Caco-2 (cell line): ENCODE measurements around the gene NADK2. TPM values are rescaled to one million over a fixed set of nuclear protein-coding genes. Genes with fewer than 3 reads are reported as not detected.

Source experiments
- BruUV-seq: library from RNA; stranded (reverse); fragments of 400-500 nt; replicated peaks from 2 replicates; lab custom pipeline; 2021; lab: Mats Ljungman, UMichigan
- CTCF ChIA-PET: fragments of 300-600 bp; sonication (Branson Sonifier 250); formaldehyde crosslinking; loops from one replicate; lab custom pipeline; 2022; ENCODE audit warnings: antibody characterized with exemption; lab: Charles Lee
- POLR2A ChIA-PET: fragments of 300-600 bp; sonication (Branson Sonifier 250); formaldehyde crosslinking; loops from one replicate; lab custom pipeline; 2022; ENCODE audit warnings: antibody characterized with exemption; lab: Charles Lee
- DNase-seq, 2 experiments: peaks; one replicate each; pipeline versions ENCODE4 v3.0.0 to v3.0.0-alpha.2; 2020 to 2022
- H3K27me3 ChIP-seq: replicated peaks from 2 replicates; pipeline ENCODE4 v1.6.0; 2011; ENCODE audit warnings: low read length; ENCODE audit not compliant: control insufficient read depth, insufficient read depth
- H3K36me3 ChIP-seq: 2 replicates; pipeline ENCODE4 v1.5.1; 2011; ENCODE audit warnings: low read length; ENCODE audit not compliant: control insufficient read depth, insufficient read depth
- H3K4me1 ChIP-seq: fragments of 250-450 bp; sonication (Bioruptor Pico); 2 replicates; pipeline ENCODE4 v1.5.1; 2020; ENCODE audit warnings: mild to moderate bottlenecking
- H3K4me3 ChIP-seq: 2 replicates; pipeline ENCODE4 v1.5.1; 2011; ENCODE audit warnings: low read depth, mild to moderate bottlenecking, control low read depth, low read length
- H3K9me3 ChIP-seq: fragments of 250-450 bp; sonication (Bioruptor Pico); 2 replicates; pipeline ENCODE4 v1.5.1; 2020; ENCODE audit warnings: mild to moderate bottlenecking, moderate library complexity
- H3K27ac Mint-ChIP-seq: one replicate; pipeline ENCODE4 v1.8.0; 2022; ENCODE audit warnings: mixed read lengths; ENCODE audit not compliant: unreplicated experiment
- H3K27me3 Mint-ChIP-seq: one replicate; pipeline ENCODE4 v1.8.0; 2022; ENCODE audit warnings: mixed read lengths; ENCODE audit not compliant: insufficient read depth, unreplicated experiment
- H3K36me3 Mint-ChIP-seq: one replicate; pipeline ENCODE4 v1.8.0; 2022; ENCODE audit warnings: mild to moderate bottlenecking, mixed read lengths; ENCODE audit not compliant: insufficient read depth, unreplicated experiment
- H3K4me1 Mint-ChIP-seq: one replicate; pipeline ENCODE4 v1.8.0; 2022; ENCODE audit warnings: low read depth, mixed read lengths; ENCODE audit not compliant: unreplicated experiment
- H3K4me3 Mint-ChIP-seq: one replicate; pipeline ENCODE4 v1.8.0; 2022; ENCODE audit warnings: mild to moderate bottlenecking, moderate library complexity, mixed read lengths; ENCODE audit not compliant: unreplicated experiment
- H3K9me3 Mint-ChIP-seq: one replicate; pipeline ENCODE4 v1.8.0; 2022; ENCODE audit warnings: mixed read lengths; ENCODE audit not compliant: unreplicated experiment
- intact Hi-C: fragments of 100-400 bp; cut with micrococcal nuclease; formaldehyde crosslinking; loops from one replicate; pipeline ENCODE4 v1.10.0; 2022; ENCODE audit not compliant: unreplicated experiment
- total RNA-seq: library from RNA; stranded (reverse); gene quantifications from 2 replicates; pipeline ENCODE4 v1.2.3, GENCODE V29; 2022
- TF ChIP-seq, protein P1 (sequence below), 2 experiments: fragments of 200-600 bp in 1 of 2; IDR thresholded peaks; 1 replicate in 1 of 2; 2 replicates in 1 of 2; pipeline versions ENCODE4 v1.5.1 to v1.8.0; 2011 to 2022; ENCODE audit warnings: antibody characterized with exemption in 1 of 2, control low read depth in 1 of 2, inconsistent platforms in 1 of 2, low read depth in 1 of 2, low read length in 1 of 2, mild to moderate bottlenecking in 1 of 2, moderate library complexity in 1 of 2; ENCODE audit not compliant: insufficient read depth in 1 of 2, severe bottlenecking in 1 of 2, unreplicated experiment in 1 of 2

The NADK2 gene
- total RNA-seq, 1 experiment from 2014 or later, result 79.4 TPM

DNA sequence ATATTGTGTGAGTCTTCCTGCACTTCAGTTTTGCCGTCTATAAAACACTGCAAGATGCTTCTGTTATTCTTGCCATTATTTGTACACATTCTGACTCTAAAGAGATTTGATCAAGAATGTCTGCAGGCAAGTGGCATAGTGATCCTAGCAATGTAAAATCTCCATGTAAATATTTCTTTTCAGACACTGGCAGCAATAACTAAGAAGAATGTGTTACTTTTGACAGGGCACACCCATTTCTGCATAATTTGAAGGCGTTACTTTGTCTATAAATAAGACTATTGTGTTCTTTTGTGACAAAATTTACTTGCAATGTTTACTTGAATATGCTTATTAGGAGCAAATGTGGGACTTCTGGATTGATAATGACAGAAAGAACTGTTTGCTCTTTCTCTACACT, 39.9 kb upstream of the NADK2 start:
- Histone ChIP-seq H3K36me3 (no peaks in the 10 kb centered on the region), H3K4me3 (no peak overlapping the region), H3K9me3 (no peaks in the 10 kb centered on the region), H3K4me1 (no peaks in the 10 kb centered on the region), H3K27me3 (no peaks in the 10 kb centered on the region)
- DNase-seq, result no peak
- no peak overlapping the region for H3K27ac Mint-ChIP-seq
- ChIA-PET POLR2A (no interaction called here), CTCF (no interaction called here)
- peaks cover 7% of the 10 kb centered on the region for H3K4me1 Mint-ChIP-seq
- H3K4me3 Mint-ChIP-seq, result no peak overlapping the region
- H3K9me3 Mint-ChIP-seq, result no peaks in the 10 kb centered on the region
- intact Hi-C loops, result no loop called here
- BruUV-seq, result no TSS peak
- TF ChIP-seq, protein P1, sequence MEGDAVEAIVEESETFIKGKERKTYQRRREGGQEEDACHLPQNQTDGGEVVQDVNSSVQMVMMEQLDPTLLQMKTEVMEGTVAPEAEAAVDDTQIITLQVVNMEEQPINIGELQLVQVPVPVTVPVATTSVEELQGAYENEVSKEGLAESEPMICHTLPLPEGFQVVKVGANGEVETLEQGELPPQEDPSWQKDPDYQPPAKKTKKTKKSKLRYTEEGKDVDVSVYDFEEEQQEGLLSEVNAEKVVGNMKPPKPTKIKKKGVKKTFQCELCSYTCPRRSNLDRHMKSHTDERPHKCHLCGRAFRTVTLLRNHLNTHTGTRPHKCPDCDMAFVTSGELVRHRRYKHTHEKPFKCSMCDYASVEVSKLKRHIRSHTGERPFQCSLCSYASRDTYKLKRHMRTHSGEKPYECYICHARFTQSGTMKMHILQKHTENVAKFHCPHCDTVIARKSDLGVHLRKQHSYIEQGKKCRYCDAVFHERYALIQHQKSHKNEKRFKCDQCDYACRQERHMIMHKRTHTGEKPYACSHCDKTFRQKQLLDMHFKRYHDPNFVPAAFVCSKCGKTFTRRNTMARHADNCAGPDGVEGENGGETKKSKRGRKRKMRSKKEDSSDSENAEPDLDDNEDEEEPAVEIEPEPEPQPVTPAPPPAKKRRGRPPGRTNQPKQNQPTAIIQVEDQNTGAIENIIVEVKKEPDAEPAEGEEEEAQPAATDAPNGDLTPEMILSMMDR (IDR thresholded peaks at IDR 0.05; ENCODE audit: insufficient read depth in 1 of 2, low read depth in 1 of 2, low read length in 1 of 2, severe bottlenecking in 1 of 2, unreplicated experiment in 1 of 2), result no peak
- no peaks in the 10 kb centered on the region for H3K27me3 Mint-ChIP-seq
- no peaks in the 10 kb centered on the region for H3K36me3 Mint-ChIP-seq

DNA sequence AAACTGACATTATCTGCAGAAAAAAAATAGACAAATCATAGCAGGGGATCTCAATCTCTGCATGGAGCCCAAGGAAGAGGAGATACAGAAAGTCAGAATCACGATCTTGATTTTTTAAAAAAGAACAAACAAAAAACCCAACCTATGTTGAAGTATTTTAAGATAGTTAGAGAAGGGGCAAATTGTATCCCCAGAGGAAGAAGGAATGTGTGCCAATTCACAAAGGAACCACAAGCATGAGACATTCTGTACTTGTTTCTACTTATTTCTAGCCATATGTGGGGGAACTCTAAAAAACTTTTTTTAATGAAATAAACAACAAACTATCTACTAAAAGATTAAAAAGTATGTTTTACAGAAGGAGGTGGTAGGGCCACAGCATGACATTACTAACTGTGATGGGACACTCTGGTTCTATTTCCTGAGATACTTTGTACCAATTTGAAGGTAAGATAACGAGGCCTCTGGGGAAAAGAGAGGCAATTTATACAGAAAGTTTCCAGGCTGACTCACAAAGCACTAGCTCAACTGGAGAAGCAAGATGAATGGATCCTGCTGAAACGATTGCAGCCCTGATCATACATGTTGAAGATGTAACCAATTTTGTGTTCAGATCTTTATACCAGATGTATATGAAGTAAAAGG, 37.5 kb upstream of the NADK2 start:
- intact Hi-C loops, result no loop called here
- H3K4me1 Mint-ChIP-seq, result no peaks in the 10 kb centered on the region
- H3K4me3 Mint-ChIP-seq, result no peak overlapping the region
- Histone ChIP-seq H3K36me3 (no peaks in the 10 kb centered on the region), H3K27me3 (no peaks in the 10 kb centered on the region), H3K4me1 (no peaks in the 10 kb centered on the region), H3K4me3 (no peak overlapping the region), H3K9me3 (no peaks in the 10 kb centered on the region)
- CTCF ChIA-PET, result no interaction called here
- no peaks in the 10 kb centered on the region for H3K27me3 Mint-ChIP-seq
- DNase-seq, result no peak
- no TSS peak for BruUV-seq
- POLR2A ChIA-PET, result no interaction called here
- H3K36me3 Mint-ChIP-seq, result no peaks in the 10 kb centered on the region
- H3K9me3 Mint-ChIP-seq, result no peaks in the 10 kb centered on the region
- no peak overlapping the region for H3K27ac Mint-ChIP-seq
- TF ChIP-seq, protein P1 (IDR thresholded peaks at IDR 0.05; ENCODE audit: insufficient read depth in 1 of 2, low read depth in 1 of 2, low read length in 1 of 2, severe bottlenecking in 1 of 2, unreplicated experiment in 1 of 2), result no peak

DNA sequence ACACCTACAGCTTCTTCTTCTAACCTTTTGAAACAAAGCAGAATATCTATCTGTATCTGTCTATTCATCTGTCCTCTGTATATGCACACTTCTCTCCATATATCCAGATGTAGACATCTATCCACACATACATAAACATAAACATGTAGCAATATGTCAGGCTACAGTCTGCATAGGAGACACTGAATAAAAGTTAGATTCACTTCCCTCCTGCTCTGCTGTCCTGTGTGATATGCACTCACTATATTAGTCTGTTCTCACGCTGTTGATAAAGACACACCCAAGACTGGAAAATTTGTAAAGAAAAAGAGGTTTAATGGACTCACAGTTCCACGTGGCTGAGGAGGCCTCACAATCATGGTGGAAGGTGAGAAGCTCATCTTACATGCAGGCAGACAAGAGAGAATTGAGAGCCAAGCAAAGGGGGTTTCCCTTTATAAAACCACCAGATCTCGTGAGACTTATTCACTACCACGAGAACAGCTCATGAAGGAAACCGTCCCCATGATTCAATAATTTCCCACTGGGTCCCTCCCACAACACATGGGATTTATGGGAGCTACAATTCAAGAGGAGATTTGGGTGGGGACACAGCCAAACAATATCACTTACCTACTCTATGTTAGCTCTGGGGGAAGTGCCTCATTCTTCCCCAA, 35.9 kb upstream of the NADK2 start:
- no peaks in the 10 kb centered on the region for H3K36me3 ChIP-seq
- POLR2A ChIA-PET, result no interaction called here
- no peaks in the 10 kb centered on the region for H3K4me1 ChIP-seq
- H3K27ac Mint-ChIP-seq, result no peak overlapping the region
- TF ChIP-seq, protein P1 (IDR thresholded peaks at IDR 0.05; ENCODE audit: insufficient read depth in 1 of 2, low read depth in 1 of 2, low read length in 1 of 2, severe bottlenecking in 1 of 2, unreplicated experiment in 1 of 2), result no peak
- no peak overlapping the region for H3K4me3 ChIP-seq
- no peak overlapping the region for H3K4me3 Mint-ChIP-seq
- intact Hi-C loops, result no loop called here
- H3K36me3 Mint-ChIP-seq, result no peaks in the 10 kb centered on the region
- no peak for DNase-seq
- H3K9me3 ChIP-seq, result no peaks in the 10 kb centered on the region
- no peaks in the 10 kb centered on the region for H3K27me3 ChIP-seq
- CTCF ChIA-PET, result no interaction called here
- no peaks in the 10 kb centered on the region for H3K27me3 Mint-ChIP-seq
- H3K4me1 Mint-ChIP-seq, result no peaks in the 10 kb centered on the region
- BruUV-seq, result no TSS peak
- no peaks in the 10 kb centered on the region for H3K9me3 Mint-ChIP-seq
